ENCODE data around the gene P2RX7.

- no peak for TF ChIP-seq POLR2A (IDR thresholded peaks at IDR 0.05)
- TF ChIP-seq POLR2AphosphoS5 (IDR thresholded peaks at IDR 0.05), result no peak
Measured at GRCh38 chr12:121162985-121163384, 30.3 kb downstream of the P2RX7 start.
